A673 (cell line): ENCODE results near the gene ABT1.

Experiments
- CTCF ChIP-seq: fragments of 300-800, 200-600 bp; sonication (generic); conservative IDR thresholded peaks from 2 replicates; pipeline ENCODE4 v1.5.1; 2017; ENCODE audit warnings: low read depth, mild to moderate bottlenecking, antibody characterized with exemption, low read length, moderate library complexity, mixed read lengths
- EZH2 ChIP-seq: fragments of 200-600 bp; sonication (generic); IDR thresholded peaks from 2 replicates; pipeline ENCODE4 v1.6.1; 2017; ENCODE audit warnings: borderline replicate concordance, low read depth, mild to moderate bottlenecking, mixed read lengths, antibody characterized with exemption, low read length; ENCODE audit not compliant: poor library complexity, severe bottlenecking

GRCh38 chr6:26597389-26597766 lies 625 bp downstream of the ABT1 start:
- TF ChIP-seq CTCF: no peak
- no peak for TF ChIP-seq EZH2
